ENCODE measurements around the gene ZBED4.

ZBED4 gene

DNA sequence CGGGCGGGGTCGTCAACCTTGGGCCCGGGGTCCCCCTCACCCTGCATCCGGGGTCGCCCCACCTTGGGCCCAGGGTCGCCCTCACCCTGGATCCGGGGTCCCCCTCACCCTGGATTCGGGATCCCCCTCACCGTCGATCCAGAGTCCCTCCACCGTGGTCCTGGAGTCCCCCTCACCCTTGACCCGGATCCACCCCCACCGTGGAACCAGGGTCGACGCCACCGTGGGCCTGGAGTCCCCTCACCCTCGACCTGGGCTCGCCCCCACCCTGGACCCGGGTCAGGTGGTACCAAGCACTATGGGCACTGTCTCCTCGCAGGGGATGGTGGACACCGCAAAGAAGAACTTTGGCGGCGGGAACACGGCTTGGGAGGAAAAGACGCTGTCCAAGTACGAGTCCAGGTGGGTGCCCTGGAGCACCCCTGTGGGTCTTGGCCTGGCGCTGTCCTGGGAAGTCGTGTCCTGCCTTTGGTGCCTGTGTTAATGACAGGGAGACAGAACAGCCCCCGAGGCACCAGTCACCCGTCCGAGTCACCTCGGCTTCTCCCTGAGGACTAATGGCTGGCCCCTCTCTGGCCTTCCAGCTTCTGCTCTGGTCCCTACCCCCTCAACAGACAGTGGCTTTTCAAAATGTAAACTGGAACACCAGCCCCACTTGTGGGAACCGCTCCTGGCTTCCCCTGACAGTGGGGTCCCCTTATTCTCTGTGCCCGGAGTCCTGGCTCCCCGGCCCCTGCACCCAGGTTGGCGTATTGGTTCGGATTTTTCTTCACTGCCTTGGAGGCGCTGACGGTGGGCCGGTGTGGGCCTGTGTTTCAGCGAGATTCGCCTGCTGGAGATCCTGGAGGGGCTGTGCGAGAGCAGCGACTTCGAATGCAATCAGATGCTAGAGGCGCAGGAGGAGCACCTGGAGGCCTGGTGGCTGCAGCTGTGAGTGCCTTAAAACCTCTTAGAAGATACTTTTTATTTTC, 65.6 kb downstream of the ZBED4 start:
- Histone ChIP-seq H3K36me3 (ENCODE audit: control insufficient read depth, low read length) (peaks cover 46% of the 10 kb centered on the region), H3K27ac (ENCODE audit: low read depth, low read length) (0 out of 2 replicates have a peak overlapping the region, but pooled peaks have one; percentile 23), H3K4me3 (ENCODE audit: low read length) (peak overlapping the region; percentile 97), H3K4me2 (ENCODE audit: low read length) (peak overlapping the region; percentile 94), H3K79me2 (ENCODE audit: control insufficient read depth, low read length) (peaks cover 74% of the 10 kb centered on the region), H3K9me3 (ENCODE audit: control insufficient read depth, insufficient read depth, low read length) (no peaks in the 10 kb centered on the region), H3K4me1 (ENCODE audit: control insufficient read depth, low read length) (peaks cover 61% of the 10 kb centered on the region), H4K20me1 (ENCODE audit: control insufficient read depth, insufficient read depth, low read depth, low read length) (no peaks in the 10 kb centered on the region; the same call in 1 of the 2 replicates), H3K9me2 (replicated peaks; ENCODE audit: control insufficient read depth, low read length) (no peaks in the 10 kb centered on the region), H3K27me3 (ENCODE audit: control insufficient read depth, low read length) (no peaks in the 10 kb centered on the region), H3F3A (ENCODE audit: control insufficient read depth, insufficient read depth) (peaks cover 14% of the 10 kb centered on the region)
- TF ChIP-seq EZH2phosphoT487 (IDR thresholded peaks at IDR 0.05; ENCODE audit: borderline replicate concordance, low read length), result no peak
- TF ChIP-seq, protein P1, sequence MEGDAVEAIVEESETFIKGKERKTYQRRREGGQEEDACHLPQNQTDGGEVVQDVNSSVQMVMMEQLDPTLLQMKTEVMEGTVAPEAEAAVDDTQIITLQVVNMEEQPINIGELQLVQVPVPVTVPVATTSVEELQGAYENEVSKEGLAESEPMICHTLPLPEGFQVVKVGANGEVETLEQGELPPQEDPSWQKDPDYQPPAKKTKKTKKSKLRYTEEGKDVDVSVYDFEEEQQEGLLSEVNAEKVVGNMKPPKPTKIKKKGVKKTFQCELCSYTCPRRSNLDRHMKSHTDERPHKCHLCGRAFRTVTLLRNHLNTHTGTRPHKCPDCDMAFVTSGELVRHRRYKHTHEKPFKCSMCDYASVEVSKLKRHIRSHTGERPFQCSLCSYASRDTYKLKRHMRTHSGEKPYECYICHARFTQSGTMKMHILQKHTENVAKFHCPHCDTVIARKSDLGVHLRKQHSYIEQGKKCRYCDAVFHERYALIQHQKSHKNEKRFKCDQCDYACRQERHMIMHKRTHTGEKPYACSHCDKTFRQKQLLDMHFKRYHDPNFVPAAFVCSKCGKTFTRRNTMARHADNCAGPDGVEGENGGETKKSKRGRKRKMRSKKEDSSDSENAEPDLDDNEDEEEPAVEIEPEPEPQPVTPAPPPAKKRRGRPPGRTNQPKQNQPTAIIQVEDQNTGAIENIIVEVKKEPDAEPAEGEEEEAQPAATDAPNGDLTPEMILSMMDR (IDR thresholded peaks at IDR 0.05; ENCODE audit: low read depth, low read length, poor library complexity, severe bottlenecking), result no peak

DNA sequence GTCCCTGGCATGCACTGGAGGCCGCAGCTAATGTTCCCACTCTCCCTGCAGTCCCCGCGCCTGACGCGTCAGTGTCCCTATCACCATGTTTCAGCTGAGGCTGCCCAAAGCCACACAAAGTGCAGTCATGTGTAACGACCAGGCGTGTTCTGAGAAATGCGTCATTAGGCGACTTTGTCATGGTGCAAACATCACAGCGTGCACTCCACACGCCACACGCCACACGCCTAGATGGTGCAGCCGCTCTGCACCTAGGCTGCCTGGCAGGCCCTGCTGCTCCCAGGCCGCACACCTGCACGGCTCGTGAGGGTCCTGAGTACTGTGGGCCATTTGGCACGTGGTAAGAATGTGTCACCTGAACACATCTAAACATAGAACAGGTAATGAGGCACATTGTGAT, 67.2 kb downstream of the ZBED4 start:
- Histone ChIP-seq H3K9me2 (replicated peaks; ENCODE audit: control insufficient read depth, low read length) (no peaks in the 10 kb centered on the region), H3K27me3 (ENCODE audit: control insufficient read depth, low read length) (no peaks in the 10 kb centered on the region), H3K79me2 (ENCODE audit: control insufficient read depth, low read length) (peaks cover 64% of the 10 kb centered on the region), H3K4me3 (ENCODE audit: low read length) (no peak overlapping the region), H3K27ac (ENCODE audit: low read depth, low read length) (no peak overlapping the region), H3K4me2 (ENCODE audit: low read length) (peak overlapping the region; percentile 94; the same call in 1 of the 2 replicates), H3K36me3 (ENCODE audit: control insufficient read depth, low read length) (peaks cover 56% of the 10 kb centered on the region), H3K9me3 (ENCODE audit: control insufficient read depth, insufficient read depth, low read length) (no peaks in the 10 kb centered on the region), H3K4me1 (ENCODE audit: control insufficient read depth, low read length) (peaks cover 78% of the 10 kb centered on the region), H3F3A (ENCODE audit: control insufficient read depth, insufficient read depth) (peaks cover 28% of the 10 kb centered on the region), H4K20me1 (ENCODE audit: control insufficient read depth, insufficient read depth, low read depth, low read length) (no peaks in the 10 kb centered on the region; the same call in 1 of the 2 replicates)
- TF ChIP-seq, protein P1 (IDR thresholded peaks at IDR 0.05; ENCODE audit: low read depth, low read length, poor library complexity, severe bottlenecking), result no peak

DNA sequence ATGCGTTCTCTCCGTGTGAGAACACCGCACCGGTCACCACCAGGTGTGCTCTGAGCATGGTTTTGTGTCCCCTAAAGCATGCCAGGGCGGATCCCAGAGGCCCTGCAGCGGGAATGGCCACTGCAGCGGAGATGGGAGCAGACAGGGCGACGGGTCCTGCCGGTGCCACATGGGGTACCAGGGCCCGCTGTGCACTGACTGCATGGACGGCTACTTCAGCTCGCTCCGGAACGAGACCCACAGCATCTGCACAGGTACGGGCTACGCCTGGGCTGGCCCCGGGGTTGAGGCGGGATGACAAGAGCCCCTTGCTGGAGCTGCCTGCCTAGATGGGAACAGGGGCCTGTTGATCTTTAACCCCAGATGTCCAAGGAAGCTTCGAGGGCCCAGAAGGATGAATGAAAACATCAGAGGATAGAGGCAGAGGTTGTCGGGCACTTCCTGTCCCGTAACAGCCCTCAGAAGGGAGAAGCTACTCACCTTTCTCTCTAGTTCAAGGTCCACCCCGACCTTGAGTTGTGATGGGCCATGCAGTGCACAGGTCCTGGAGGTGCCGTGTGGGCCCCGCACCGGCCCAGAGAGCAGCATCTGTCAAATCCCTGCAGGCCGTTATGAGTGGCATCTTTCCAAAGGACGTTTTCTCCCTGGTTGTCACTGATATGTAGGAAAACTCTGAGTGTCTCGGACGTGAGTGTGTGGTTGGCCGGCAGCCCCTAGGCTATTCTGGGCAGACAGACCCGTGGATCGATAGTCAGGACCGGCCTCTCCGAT, 68.0 kb downstream of the ZBED4 start:
- H3F3A ChIP-seq (ENCODE audit: control insufficient read depth, insufficient read depth), result peaks cover 33% of the 10 kb centered on the region
- H3K4me2 ChIP-seq (ENCODE audit: low read length), result peak overlapping the region; percentile 17; the same call in 1 of the 2 replicates
- no peaks in the 10 kb centered on the region for H3K9me3 ChIP-seq (ENCODE audit: control insufficient read depth, insufficient read depth, low read length)
- peaks cover 60% of the 10 kb centered on the region for H3K36me3 ChIP-seq (ENCODE audit: control insufficient read depth, low read length)
- peaks cover 58% of the 10 kb centered on the region for H3K79me2 ChIP-seq (ENCODE audit: control insufficient read depth, low read length)
- H3K4me3 ChIP-seq (ENCODE audit: low read length), result no peak overlapping the region
- no peaks in the 10 kb centered on the region for H3K9me2 ChIP-seq (replicated peaks; ENCODE audit: control insufficient read depth, low read length)
- H3K27ac ChIP-seq (ENCODE audit: low read depth, low read length), result peak overlapping the region; percentile 30; the same call in 1 of the 2 replicates
- H3K27me3 ChIP-seq (ENCODE audit: control insufficient read depth, low read length), result no peaks in the 10 kb centered on the region
- no peaks in the 10 kb centered on the region; the same call in 1 of the 2 replicates for H4K20me1 ChIP-seq (ENCODE audit: control insufficient read depth, insufficient read depth, low read depth, low read length)
- TF ChIP-seq, protein P1 (IDR thresholded peaks at IDR 0.05; ENCODE audit: low read depth, low read length, poor library complexity, severe bottlenecking), result no peak
- TF ChIP-seq EZH2phosphoT487 (IDR thresholded peaks at IDR 0.05; ENCODE audit: borderline replicate concordance, low read length), result no peak
- H3K4me1 ChIP-seq (ENCODE audit: control insufficient read depth, low read length), result peaks cover 81% of the 10 kb centered on the region
